NB4 (cell line): ENCODE results near the gene ABLIM1.

ENCODE experiments used
- CTCF ChIP-seq: IDR thresholded peaks from one replicate; pipeline ENCODE4 v1.5.1; 2012; ENCODE audit warnings: low read depth, low read length
- MYC ChIP-seq: IDR thresholded peaks from 2 replicates; pipeline ENCODE4 v1.6.1; 2011; ENCODE audit warnings: low read depth, low read length
- POLR2A ChIP-seq: IDR thresholded peaks from 2 replicates; pipeline ENCODE4 v1.6.1; 2011; ENCODE audit warnings: mild to moderate bottlenecking; ENCODE audit not compliant: insufficient read length; ENCODE audit errors: extremely low read depth
- TF ChIP-seq, protein P1 (sequence below): IDR thresholded peaks from 2 replicates; pipeline ENCODE4 v1.6.1; 2011; ENCODE audit warnings: low read depth, low read length

DNA sequence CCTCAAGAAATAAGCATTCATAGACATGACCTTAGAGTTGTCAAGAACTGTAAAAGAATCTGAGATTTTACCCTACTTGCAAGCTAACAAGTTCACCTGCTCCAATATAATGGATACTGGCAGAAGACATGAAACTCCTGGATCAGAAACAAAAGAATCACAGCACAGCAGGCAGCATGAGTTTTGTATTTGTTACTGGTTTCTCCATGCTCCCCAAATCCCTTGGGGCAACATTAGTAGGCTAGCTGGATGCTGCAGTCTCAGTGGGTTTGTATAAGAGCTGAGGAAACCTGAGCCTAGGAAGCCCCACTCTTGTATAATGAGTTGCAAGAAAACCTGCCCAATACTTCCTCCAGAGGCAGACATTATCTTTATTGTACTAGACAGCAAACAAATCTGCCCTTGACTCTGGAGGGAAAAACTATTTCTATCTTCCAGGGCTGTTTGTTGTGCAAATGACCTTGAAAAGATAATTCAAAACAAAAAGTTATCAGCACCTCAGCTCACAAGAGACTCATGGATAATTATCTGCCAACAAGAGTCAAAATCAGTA, 64.8 kb downstream of the ABLIM1 start:
- TF ChIP-seq, protein P1, sequence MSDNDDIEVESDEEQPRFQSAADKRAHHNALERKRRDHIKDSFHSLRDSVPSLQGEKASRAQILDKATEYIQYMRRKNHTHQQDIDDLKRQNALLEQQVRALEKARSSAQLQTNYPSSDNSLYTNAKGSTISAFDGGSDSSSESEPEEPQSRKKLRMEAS = no peak
- TF ChIP-seq CTCF (no peak), POLR2A (no peak), MYC (no peak)
